ENCODE data around the gene SARS1. TPM values are rescaled to one million over a fixed set of nuclear protein-coding genes. Genes with fewer than 3 reads are reported as not detected.

SARS1 gene
- polyA plus RNA-seq, 1 experiment, result 411 TPM

GRCh38 chr1:109258481-109259466 is 45.1 kb downstream of the SARS1 start:
- DNase-seq (ENCODE audit: low read depth), result no peak
- POLR2A ChIA-PET, result no interaction called here
- Histone ChIP-seq H3K36me3 (ENCODE audit: control insufficient read depth, insufficient read depth, low read length) (no peaks in the 10 kb centered on the region), H3K27me3 (ENCODE audit: control insufficient read depth, insufficient read depth, low read length) (no peaks in the 10 kb centered on the region), H3K4me3 (ENCODE audit: low read depth, low read length) (no peak overlapping the region)
- CTCF ChIA-PET, result interaction anchor here (1.0 to 1.5 kb wide), 4 partner anchors 10 to 274 kb away, joined by 3 to 4 read pairs (median 3); no protein-coding TSS in a partner anchor
- TF ChIP-seq CTCF (IDR thresholded peaks at IDR 0.05; ENCODE audit: insufficient read depth, low read depth, low read length), result no peak

DNA sequence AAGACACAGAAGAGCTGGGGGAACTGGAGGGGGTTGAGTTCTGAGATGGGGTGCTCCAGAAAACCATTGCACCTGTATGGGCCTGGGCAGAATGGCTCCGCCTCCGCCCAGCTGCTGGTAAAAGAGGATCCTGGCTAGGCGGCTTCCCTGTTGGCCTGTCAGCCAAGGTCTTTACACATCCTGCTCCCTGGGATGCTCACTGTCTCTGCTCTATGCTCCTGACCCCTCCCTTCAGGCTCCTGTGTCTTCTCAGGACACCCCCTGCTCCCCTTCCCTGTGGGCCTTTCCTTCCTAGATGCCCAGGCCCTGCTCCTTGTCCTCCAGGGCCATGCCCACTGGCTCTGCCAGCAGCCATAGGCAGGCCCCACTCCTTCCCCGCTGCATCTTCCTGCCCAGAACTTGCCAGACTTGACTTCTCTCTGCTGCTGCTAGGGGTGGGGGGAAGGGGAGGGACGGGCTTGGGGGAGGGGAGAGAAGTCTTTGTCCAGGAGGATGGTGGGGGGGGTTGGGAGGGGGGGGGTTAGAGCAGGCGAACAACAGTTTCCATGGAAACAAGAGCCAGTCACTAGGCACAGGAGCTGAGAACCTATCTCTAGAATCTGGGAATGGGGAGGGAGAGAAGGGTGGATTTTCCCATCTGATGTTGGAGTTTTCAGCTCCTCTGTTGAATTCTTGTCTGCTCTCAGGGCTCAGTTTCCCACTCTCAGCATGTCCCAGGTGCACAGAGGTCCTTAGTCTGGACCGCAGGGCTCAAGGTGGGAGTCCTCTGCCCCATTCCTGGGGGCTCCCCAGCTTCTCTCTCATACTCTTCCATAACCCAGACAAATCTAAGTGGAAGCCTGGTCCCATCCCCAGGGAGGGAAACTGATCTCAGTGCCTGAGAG is 46.2 kb downstream of the SARS1 start:
- no peaks in the 10 kb centered on the region; the same call in none of the 2 replicates for H3K36me3 ChIP-seq (ENCODE audit: control insufficient read depth, insufficient read depth, low read length)
- H3K4me3 ChIP-seq (ENCODE audit: low read depth, low read length), result no peak overlapping the region
- no peaks in the 10 kb centered on the region for H3K27me3 ChIP-seq (ENCODE audit: control insufficient read depth, insufficient read depth, low read length)
- ChIA-PET POLR2A (no interaction called here), CTCF (interaction anchor here (1.0 to 1.5 kb wide), 5 partner anchors 9 to 273 kb away, joined by 3 to 4 read pairs (median 3); no protein-coding TSS in a partner anchor)
- no peak for TF ChIP-seq CTCF (IDR thresholded peaks at IDR 0.05; ENCODE audit: insufficient read depth, low read depth, low read length)
- DNase-seq (ENCODE audit: low read depth), result no peak

- no peak for DNase-seq (ENCODE audit: low read depth)
- Histone ChIP-seq H3K4me3 (ENCODE audit: low read depth, low read length) (no peak overlapping the region), H3K27me3 (ENCODE audit: control insufficient read depth, insufficient read depth, low read length) (no peaks in the 10 kb centered on the region), H3K36me3 (ENCODE audit: control insufficient read depth, insufficient read depth, low read length) (no peaks in the 10 kb centered on the region; the same call in none of the 2 replicates)
- ChIA-PET POLR2A (no interaction called here), CTCF (interaction anchor here (0.7 to 1.5 kb wide), 3 partner anchors 60 to 139 kb away, joined by 3 to 5 read pairs (median 3); no protein-coding TSS in a partner anchor)
- no peak for TF ChIP-seq CTCF (IDR thresholded peaks at IDR 0.05; ENCODE audit: insufficient read depth, low read depth, low read length)
These were observed 47.3 kb downstream of the SARS1 start for GRCh38 chr1:109261006-109261405.

DNA sequence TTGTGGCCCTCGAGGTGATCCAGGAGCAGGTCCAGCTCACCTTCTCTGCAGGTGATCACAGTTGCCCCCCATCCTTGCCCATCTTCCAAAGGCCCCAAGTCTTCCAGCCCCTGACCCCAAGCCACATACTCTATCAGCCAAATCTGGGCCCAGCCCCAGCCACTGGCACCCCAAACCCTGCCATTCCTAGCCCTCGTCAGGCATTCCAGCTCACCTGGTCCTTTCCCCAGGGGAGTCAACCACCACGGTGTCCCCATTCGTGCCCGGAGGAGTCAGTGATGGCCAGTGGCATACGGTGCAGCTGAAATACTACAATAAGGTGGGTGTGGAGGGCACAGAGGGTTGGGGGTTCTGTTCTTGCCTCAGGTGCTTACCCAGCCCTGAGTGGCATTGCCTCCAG is 47.9 kb downstream of the SARS1 start:
- no peak for DNase-seq (ENCODE audit: low read depth)
- Histone ChIP-seq H3K27me3 (ENCODE audit: control insufficient read depth, insufficient read depth, low read length) (no peaks in the 10 kb centered on the region), H3K36me3 (ENCODE audit: control insufficient read depth, insufficient read depth, low read length) (no peaks in the 10 kb centered on the region; the same call in none of the 2 replicates), H3K4me3 (ENCODE audit: low read depth, low read length) (no peak overlapping the region)
- POLR2A ChIA-PET, result no interaction called here
- TF ChIP-seq CTCF (IDR thresholded peaks at IDR 0.05; ENCODE audit: insufficient read depth, low read depth, low read length), result no peak
- CTCF ChIA-PET, result interaction anchor here (0.7 to 1.5 kb wide), 3 partner anchors 60 to 138 kb away, joined by 3 to 5 read pairs (median 3); no protein-coding TSS in a partner anchor

Measured in BJ (cell line).